Loucy (cell line): Measurements from ENCODE around the gene POTEE.
"Not testable (repeated sequence)": the region's sequence is repeated elsewhere in the genome, so short reads cannot be mapped to it uniquely, and the experiment has no call there.

Experiments
- H2AFZ ChIP-seq: fragments of 200-600 bp; sonication (generic); 2 replicates; pipeline ENCODE4 v1.6.0; 2016; ENCODE audit warnings: antibody characterized with exemption, mild to moderate bottlenecking, low read length, moderate library complexity
- H3F3A ChIP-seq: fragments of 200-600 bp; 2 replicates; pipeline ENCODE4 v1.6.0; 2016; ENCODE audit warnings: antibody characterized with exemption, low read depth, mild to moderate bottlenecking
- H3K27me3 ChIP-seq: fragments of 200-600 bp; sonication (generic); 2 replicates; pipeline ENCODE4 v1.6.1; 2014; ENCODE audit warnings: low read length, mild to moderate bottlenecking; ENCODE audit not compliant: insufficient read depth, poor library complexity, severe bottlenecking
- H3K36me3 ChIP-seq: fragments of 200-600 bp; sonication (generic); 2 replicates; pipeline ENCODE4 v1.6.1; 2016; ENCODE audit warnings: low read length; ENCODE audit not compliant: insufficient read depth
- H3K4me1 ChIP-seq: fragments of 200-600 bp; sonication (generic); 2 replicates; pipeline ENCODE4 v1.5.1; 2014; ENCODE audit warnings: low read length, mild to moderate bottlenecking; ENCODE audit not compliant: insufficient read depth, poor library complexity, severe bottlenecking
- H3K4me2 ChIP-seq: fragments of 200-600 bp; sonication (generic); 2 replicates; pipeline ENCODE4 v1.6.0; 2014; ENCODE audit warnings: antibody characterized with exemption, low read length, low read depth, mild to moderate bottlenecking; ENCODE audit not compliant: poor library complexity, severe bottlenecking
- H3K4me3 ChIP-seq: fragments of 200-600 bp; sonication (generic); 2 replicates; pipeline ENCODE4 v1.5.1; 2014; ENCODE audit warnings: low read length, mild to moderate bottlenecking, mixed read lengths; ENCODE audit not compliant: poor library complexity, severe bottlenecking
- H3K79me2 ChIP-seq: fragments of 200-600 bp; sonication (generic); 2 replicates; pipeline ENCODE4 v1.6.1; 2014; ENCODE audit warnings: low read length; ENCODE audit not compliant: insufficient read depth
- H3K9ac ChIP-seq: fragments of 200-600 bp; sonication (generic); 2 replicates; pipeline ENCODE4 v1.6.0; 2014; ENCODE audit warnings: mild to moderate bottlenecking, low read depth, low read length, moderate library complexity; ENCODE audit not compliant: poor library complexity, severe bottlenecking
- H3K9me2 ChIP-seq: fragments of 200-600 bp; sonication (generic); replicated peaks from 2 replicates; pipeline ENCODE4 v1.6.1; 2016; ENCODE audit warnings: low read depth, low read length, mixed read lengths
- H3K9me3 ChIP-seq: fragments of 200-600 bp; sonication (generic); 2 replicates; pipeline ENCODE4 v1.6.1; 2014; ENCODE audit warnings: mild to moderate bottlenecking, antibody characterized with exemption, low read length, low read depth; ENCODE audit not compliant: insufficient read depth
- H4K20me1 ChIP-seq: fragments of 200-600 bp; sonication (generic); 2 replicates; pipeline ENCODE4 v1.6.0; 2014; ENCODE audit warnings: antibody characterized with exemption, low read length, mild to moderate bottlenecking; ENCODE audit not compliant: insufficient read depth, poor library complexity, severe bottlenecking

The POTEE gene

DNA sequence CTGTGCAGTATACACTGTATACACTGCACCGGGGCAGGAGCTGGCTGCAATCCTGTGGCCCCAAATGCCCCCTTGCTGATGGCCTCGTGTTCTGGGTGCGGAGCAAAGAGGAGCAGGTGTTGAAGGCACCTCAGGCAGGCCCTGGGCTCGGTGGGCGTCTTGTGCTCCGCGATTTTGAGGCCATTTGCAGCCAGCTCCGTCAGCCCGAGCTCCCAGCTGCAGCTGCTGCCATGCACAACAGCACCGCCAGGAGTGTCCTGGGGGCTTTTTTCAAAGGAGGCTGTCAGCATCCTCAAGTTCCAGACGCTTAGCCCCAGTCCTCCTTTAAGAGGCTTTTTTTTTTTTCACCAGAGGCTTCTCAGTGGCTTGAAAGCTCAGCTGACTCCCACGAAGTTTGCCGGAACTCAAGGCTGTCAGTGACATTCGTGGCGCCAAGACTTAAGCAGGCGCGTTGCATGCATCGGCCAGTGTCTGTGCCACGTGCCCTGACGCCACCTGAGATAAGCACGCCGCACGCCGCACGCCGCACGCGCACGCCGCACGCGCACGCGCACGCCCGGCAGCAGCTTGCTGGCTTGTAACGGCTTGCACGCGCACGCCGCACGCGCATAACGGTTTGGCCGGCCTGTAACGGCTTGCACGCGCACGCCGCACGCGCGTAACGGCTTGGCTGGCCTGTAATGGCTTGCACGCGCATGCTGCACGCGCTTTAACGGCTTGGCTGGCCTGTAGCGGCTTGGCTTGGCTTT lies 8.1 kb downstream of the POTEE start:
- not testable (repeated sequence) for H3K9me3 ChIP-seq, H3K79me2 ChIP-seq, H3K4me3 ChIP-seq, H3F3A ChIP-seq, H3K27me3 ChIP-seq, H4K20me1 ChIP-seq, H3K9ac ChIP-seq, H3K36me3 ChIP-seq, H3K9me2 ChIP-seq, H3K4me1 ChIP-seq, H3K4me2 ChIP-seq, H2AFZ ChIP-seq

DNA sequence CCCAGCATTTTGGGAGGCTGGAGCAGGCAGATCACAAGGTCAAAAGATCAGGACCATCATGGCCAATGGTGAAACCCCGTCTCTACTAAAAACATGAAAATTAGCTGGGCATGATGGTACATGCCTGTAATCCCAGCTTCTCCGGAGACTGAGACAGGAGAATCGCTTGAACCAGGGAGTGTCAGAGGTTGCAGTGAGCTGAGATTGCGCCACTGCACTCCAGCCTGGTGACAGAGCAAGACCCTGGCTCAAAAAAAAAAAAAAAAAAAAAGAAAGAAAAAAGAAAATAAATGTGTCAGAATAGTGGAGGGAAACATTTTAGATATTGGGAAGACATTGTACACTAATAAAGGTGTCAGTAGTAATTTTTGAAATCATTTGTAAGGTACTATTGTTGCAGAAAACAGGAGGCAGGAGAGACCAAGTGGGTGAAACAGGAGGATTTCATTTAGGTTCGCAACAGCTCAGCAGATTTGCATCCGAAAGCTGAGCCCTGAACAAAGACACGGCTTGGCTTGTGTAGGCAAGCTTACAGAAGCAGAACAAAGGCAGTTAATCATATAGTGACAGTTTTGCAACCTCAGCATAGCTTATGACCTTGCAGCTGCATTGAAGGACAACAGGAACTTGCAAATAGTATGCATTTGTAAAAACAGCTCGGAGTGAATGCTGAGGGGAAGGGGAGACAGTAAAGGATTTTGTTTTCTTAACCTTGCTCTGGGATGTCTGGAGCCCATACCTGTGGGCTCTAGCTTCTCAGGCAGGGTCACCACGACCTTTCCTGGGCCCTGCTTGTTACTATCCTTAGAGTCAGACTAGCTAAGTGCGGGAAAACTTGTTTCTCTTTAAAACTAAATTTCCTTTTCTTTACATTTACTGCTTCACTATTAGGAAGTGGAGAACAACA lies 26.5 kb downstream of the POTEE start:
- not testable (repeated sequence) for H3K4me2 ChIP-seq, H3K27me3 ChIP-seq, H3K9me2 ChIP-seq, H4K20me1 ChIP-seq, H3K9ac ChIP-seq, H3F3A ChIP-seq, H3K36me3 ChIP-seq, H3K9me3 ChIP-seq, H2AFZ ChIP-seq, H3K79me2 ChIP-seq, H3K4me1 ChIP-seq, H3K4me3 ChIP-seq
